Natural killer cell (primary cell): ENCODE results near the gene EPHB2. TPM values are rescaled to one million over a fixed set of nuclear protein-coding genes. Genes with fewer than 3 reads are reported as not detected.

Experiments
- ATAC-seq, 3 donors: fragments of 150-1000 bp in 2 of 3; fragments of 200-7000 bp in 1 of 3; cut with Tn5 transposase; 1 replicate in 1 of 3; 2 replicates in 2 of 3; pipeline ENCODE4 v1.10.0; 2021; ENCODE audit warnings: mild to moderate bottlenecking in 2 of 3, moderate library complexity in 2 of 3
- DNase-seq, 2 donors: peaks; one replicate each; pipeline versions ENCODE4 v3.0.0 to v3.0.0-alpha.2; 2013 to 2021; ENCODE audit warnings: mixed read lengths in 1 of 2
- H3K27ac ChIP-seq: one replicate; pipeline ENCODE4 v1.5.1; 2013; ENCODE audit warnings: mild to moderate bottlenecking, low read length
- H3K27me3 ChIP-seq: one replicate; pipeline ENCODE4 v1.6.1; 2013; ENCODE audit warnings: low read length; ENCODE audit not compliant: control insufficient read depth, insufficient read depth
- H3K36me3 ChIP-seq: one replicate; pipeline ENCODE4 v1.6.1; 2013; ENCODE audit warnings: low read length; ENCODE audit not compliant: control insufficient read depth, insufficient read depth
- H3K4me1 ChIP-seq: one replicate; pipeline ENCODE4 v1.6.1; 2013; ENCODE audit warnings: low read length; ENCODE audit not compliant: control insufficient read depth, insufficient read depth
- H3K4me3 ChIP-seq: one replicate; pipeline ENCODE4 v1.5.1; 2013; ENCODE audit warnings: low read length
- H3K9me3 ChIP-seq: one replicate; pipeline ENCODE4 v1.6.1; 2013; ENCODE audit warnings: low read length; ENCODE audit not compliant: control insufficient read depth, insufficient read depth
- H3K27ac Mint-ChIP-seq, 2 donors: one replicate each; pipeline ENCODE4 v1.8.0; 2022; ENCODE audit warnings: mild to moderate bottlenecking in 2 of 2, mixed read lengths in 2 of 2, moderate library complexity in 1 of 2
- H3K27me3 Mint-ChIP-seq, 2 donors: one replicate each; pipeline ENCODE4 v1.8.0; 2022; ENCODE audit warnings: low read depth in 2 of 2, mixed read lengths in 2 of 2
- H3K36me3 Mint-ChIP-seq: one replicate; pipeline ENCODE4 v1.8.0; 2022; ENCODE audit warnings: mixed read lengths
- H3K4me1 Mint-ChIP-seq, 2 donors: one replicate each; pipeline ENCODE4 v1.8.0; 2022; ENCODE audit warnings: mixed read lengths in 2 of 2
- H3K4me3 Mint-ChIP-seq: one replicate; pipeline ENCODE4 v1.8.0; 2022; ENCODE audit warnings: mild to moderate bottlenecking, moderate library complexity, mixed read lengths
- H3K9me3 Mint-ChIP-seq, 2 donors: one replicate each; pipeline ENCODE4 v1.8.0; 2022; ENCODE audit warnings: mixed read lengths in 2 of 2
- CTCF ChIP-seq: fragments of 200-600 bp; IDR thresholded peaks from one replicate; pipeline ENCODE4 v1.8.0; 2022; ENCODE audit warnings: antibody characterized with exemption
- WGBS: methylation state at CpG from one replicate; pipeline ENCODE4 v1.1.7; 2013; ENCODE audit warnings: missing lambda C conversion rate; ENCODE audit not compliant: insufficient coverage; 5-methylcytosine and 5-hydroxymethylcytosine counted together
- intact Hi-C: fragments of 100-400 bp; cut with micrococcal nuclease; formaldehyde crosslinking; loops from one replicate; pipeline ENCODE4 v1.14.2; 2022
- total RNA-seq, 4 donors: library from RNA; stranded (reverse); fragments of 120-200 nt in 1 of 4; gene quantifications; one replicate each; pipeline versions ENCODE4 v1.2.3 to v1.2.4, GENCODE V29; 2013 to 2022

EPHB2 gene
- under 1 TPM in 2 of 3 donors, not detected in 1; 0.14 to 0.23 TPM for total RNA-seq
- total RNA-seq (2013): 0.09 TPM

- H3K36me3 Mint-ChIP-seq: no peaks in the 10 kb centered on the region
- no peaks in the 10 kb centered on the region for H3K4me1 Mint-ChIP-seq
- TF ChIP-seq CTCF: no peak
- 0% methylated on average over 55 of the region's 55 CpGs for WGBS
- peaks cover 52 to 54% of the 10 kb centered on the region in 2 donors for H3K27me3 Mint-ChIP-seq
- H3K27ac Mint-ChIP-seq: no peak within 1 kb of the TSS
- H3K4me1 ChIP-seq: peaks cover 10% of the 10 kb centered on the region
- DNase-seq: peak in 1 of 2 donors; percentile 28
- H3K9me3 ChIP-seq: no peaks in the 10 kb centered on the region
- H3K36me3 ChIP-seq: no peaks in the 10 kb centered on the region
- no peaks in the 10 kb centered on the region for H3K9me3 Mint-ChIP-seq
- ATAC-seq: peak in 2 of 3 donors; percentile 54 to 55
- no peak within 1 kb of the TSS for H3K27ac ChIP-seq
- H3K27me3 ChIP-seq: peaks cover 19% of the 10 kb centered on the region
- no peak within 1 kb of the TSS for H3K4me3 ChIP-seq
- peak within 1 kb of the TSS; percentile 70 for H3K4me3 Mint-ChIP-seq
- intact Hi-C loops: no loop called here
These were observed at the start of gene EPHB2 for GRCh38 chr1:22710701-22711049. EPHB2 (plus strand) TSS chr1:22710839; CDS start chr1:22710983, 144 bp downstream.

- Histone ChIP-seq H3K9me3 (no peaks in the 10 kb centered on the region), H3K4me1 (no peaks in the 10 kb centered on the region), H3K27me3 (no peaks in the 10 kb centered on the region), H3K36me3 (no peaks in the 10 kb centered on the region), H3K4me3 (no peak overlapping the region), H3K27ac (no peak overlapping the region)
- H3K27ac Mint-ChIP-seq: no peak overlapping the region
- H3K4me1 Mint-ChIP-seq: no peaks in the 10 kb centered on the region
- no peaks in the 10 kb centered on the region for H3K9me3 Mint-ChIP-seq
- 81% methylated on average over 2 of the region's 2 CpGs for WGBS
- intact Hi-C loops: no loop called here
- no peak for TF ChIP-seq CTCF
- no peaks in the 10 kb centered on the region for H3K36me3 Mint-ChIP-seq
- H3K27me3 Mint-ChIP-seq: peaks cover 0 to 3% of the 10 kb centered on the region in 2 donors
- no peak for DNase-seq
- no peak for ATAC-seq
- H3K4me3 Mint-ChIP-seq: no peak overlapping the region
These were observed 48.8 kb upstream of the EPHB2 start for GRCh38 chr1:22661880-22662279.

- H3K36me3 ChIP-seq: no peaks in the 10 kb centered on the region
- H3K4me1 ChIP-seq: no peaks in the 10 kb centered on the region
- Mint-ChIP-seq H3K9me3 (no peaks in the 10 kb centered on the region), H3K27ac (no peak overlapping the region), H3K36me3 (no peaks in the 10 kb centered on the region), H3K4me1 (no peaks in the 10 kb centered on the region), H3K27me3 (peaks cover 0 to 3% of the 10 kb centered on the region in 2 donors), H3K4me3 (no peak overlapping the region)
- TF ChIP-seq CTCF: no peak
- H3K4me3 ChIP-seq: no peak overlapping the region
- 86% methylated on average over 4 of the region's 5 CpGs for WGBS
- H3K27me3 ChIP-seq: no peaks in the 10 kb centered on the region
- H3K9me3 ChIP-seq: no peaks in the 10 kb centered on the region
- intact Hi-C loops: no loop called here
- DNase-seq: no peak
- ATAC-seq: no peak
- H3K27ac ChIP-seq: no peak overlapping the region
These were observed 48.3 kb upstream of the EPHB2 start for GRCh38 chr1:22662318-22662717.

- Histone ChIP-seq H3K4me1 (no peaks in the 10 kb centered on the region), H3K36me3 (no peaks in the 10 kb centered on the region), H3K4me3 (no peak overlapping the region), H3K9me3 (no peaks in the 10 kb centered on the region), H3K27me3 (no peaks in the 10 kb centered on the region), H3K27ac (no peak overlapping the region)
- Mint-ChIP-seq H3K9me3 (no peaks in the 10 kb centered on the region), H3K4me1 (no peaks in the 10 kb centered on the region), H3K4me3 (no peak overlapping the region), H3K27me3 (peaks cover 6 to 7% of the 10 kb centered on the region in 2 donors), H3K36me3 (no peaks in the 10 kb centered on the region), H3K27ac (no peak overlapping the region)
- no peak for TF ChIP-seq CTCF
- intact Hi-C loops: no loop called here
- ATAC-seq (no peak), DNase-seq (no peak)
- 88% methylated on average over 8 of the region's 8 CpGs for WGBS
These were observed 47.6 kb upstream of the EPHB2 start for GRCh38 chr1:22662986-22663408.
